Bronchial epithelial cell (primary cell): Measurements from ENCODE around the gene GRN. TPM values are rescaled to one million over a fixed set of nuclear protein-coding genes. Genes with fewer than 3 reads are reported as not detected.
"Not testable (repeated sequence)": the region's sequence is repeated elsewhere in the genome, so short reads cannot be mapped to it uniquely, and the experiment has no call there.

Source experiments
- DNase-seq: peaks from one replicate; pipeline ENCODE4 v3.0.0-alpha.2; 2010; ENCODE audit warnings: low read depth
- FAIRE-seq: peaks from 2 replicates; lab custom pipeline; 2011; peaks lifted over from hg19 to GRCh38; lab: Jason Lieb, UNC
- H3K27me3 ChIP-seq: 2 replicates; pipeline ENCODE4 v1.5.1; 2011; ENCODE audit warnings: low read length; ENCODE audit not compliant: control insufficient read depth, insufficient read depth
- H3K36me3 ChIP-seq: 2 replicates; pipeline ENCODE4 v1.5.1; 2011; ENCODE audit warnings: low read length; ENCODE audit not compliant: control insufficient read depth, insufficient read depth
- H3K4me3 ChIP-seq: 2 replicates; pipeline ENCODE4 v1.5.1; 2011; ENCODE audit warnings: mild to moderate bottlenecking, low read depth, low read length, control low read depth
- total RNA-seq: library from RNA; depleted of rRNA; stranded (reverse); fragments of >200 nt; gene quantifications from 2 replicates; pipeline ENCODE4 v1.2.1, GENCODE V29; 2014
- TF ChIP-seq, protein P1 (sequence below): IDR thresholded peaks from 2 replicates; pipeline ENCODE4 v1.5.1; 2011; ENCODE audit warnings: mild to moderate bottlenecking, moderate library complexity, low read length, control low read depth, inconsistent platforms; ENCODE audit not compliant: insufficient read depth, severe bottlenecking

The GRN gene
- total RNA-seq, 1 donor from 2014 or later = 200 TPM

DNA sequence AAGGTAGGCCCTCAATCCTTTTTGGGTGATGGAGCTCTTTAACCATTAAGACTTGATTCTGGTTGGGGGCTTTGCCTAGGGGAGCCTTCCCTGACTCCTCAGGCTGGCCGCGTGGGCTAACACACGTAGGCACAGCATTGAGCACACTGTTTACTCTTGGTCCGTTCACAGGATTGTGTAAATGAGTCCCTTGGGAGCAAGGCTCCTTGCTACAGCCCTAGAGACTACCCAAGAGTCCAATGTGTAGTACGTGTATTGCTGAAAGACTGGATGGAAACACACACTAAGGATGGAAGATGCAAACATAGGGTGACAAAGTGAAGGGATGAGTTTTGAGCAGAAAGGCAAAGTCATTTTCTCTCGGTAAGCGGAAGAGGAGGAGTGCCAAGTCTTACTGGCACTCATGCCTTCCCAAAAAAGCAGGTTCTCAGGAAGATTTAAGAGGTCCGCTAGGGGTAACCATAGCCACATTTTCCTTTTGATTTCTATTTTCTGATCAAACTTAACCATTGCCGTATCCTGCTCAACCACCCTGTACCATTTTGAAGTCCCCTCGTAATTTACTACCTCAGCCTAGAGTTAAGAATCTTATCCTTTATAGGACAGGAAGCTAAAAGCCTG is 45.3 kb downstream of the GRN start:
- no peak for FAIRE-seq
- no peaks in the 10 kb centered on the region for H3K27me3 ChIP-seq
- no peaks in the 10 kb centered on the region for H3K36me3 ChIP-seq
- DNase-seq = no peak
- TF ChIP-seq, protein P1, sequence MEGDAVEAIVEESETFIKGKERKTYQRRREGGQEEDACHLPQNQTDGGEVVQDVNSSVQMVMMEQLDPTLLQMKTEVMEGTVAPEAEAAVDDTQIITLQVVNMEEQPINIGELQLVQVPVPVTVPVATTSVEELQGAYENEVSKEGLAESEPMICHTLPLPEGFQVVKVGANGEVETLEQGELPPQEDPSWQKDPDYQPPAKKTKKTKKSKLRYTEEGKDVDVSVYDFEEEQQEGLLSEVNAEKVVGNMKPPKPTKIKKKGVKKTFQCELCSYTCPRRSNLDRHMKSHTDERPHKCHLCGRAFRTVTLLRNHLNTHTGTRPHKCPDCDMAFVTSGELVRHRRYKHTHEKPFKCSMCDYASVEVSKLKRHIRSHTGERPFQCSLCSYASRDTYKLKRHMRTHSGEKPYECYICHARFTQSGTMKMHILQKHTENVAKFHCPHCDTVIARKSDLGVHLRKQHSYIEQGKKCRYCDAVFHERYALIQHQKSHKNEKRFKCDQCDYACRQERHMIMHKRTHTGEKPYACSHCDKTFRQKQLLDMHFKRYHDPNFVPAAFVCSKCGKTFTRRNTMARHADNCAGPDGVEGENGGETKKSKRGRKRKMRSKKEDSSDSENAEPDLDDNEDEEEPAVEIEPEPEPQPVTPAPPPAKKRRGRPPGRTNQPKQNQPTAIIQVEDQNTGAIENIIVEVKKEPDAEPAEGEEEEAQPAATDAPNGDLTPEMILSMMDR = no peak
- H3K4me3 ChIP-seq = no peak overlapping the region

DNA sequence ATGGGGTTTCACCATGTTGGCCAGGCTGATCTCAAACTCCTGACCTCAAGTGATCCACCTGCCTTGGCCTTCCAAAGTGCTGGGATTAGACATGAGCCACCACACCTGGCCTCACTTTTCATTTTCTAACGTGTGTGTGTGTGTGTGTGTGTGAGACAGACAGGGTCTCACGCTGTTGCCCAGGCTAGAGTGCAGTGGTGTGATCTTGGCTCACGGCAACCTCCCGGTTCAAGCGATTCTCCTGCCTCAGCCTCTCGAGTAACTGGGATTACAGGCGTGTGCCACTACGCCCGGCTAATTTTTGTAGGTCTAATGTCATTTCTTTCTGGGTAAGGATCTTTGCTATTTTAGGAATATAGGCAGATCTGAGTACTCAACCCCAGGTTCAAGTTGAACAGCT is 49.0 kb downstream of the GRN start:
- not testable (repeated sequence) for H3K4me3 ChIP-seq, FAIRE-seq, H3K27me3 ChIP-seq, DNase-seq
- peaks cover 11% of the 10 kb centered on the region for H3K36me3 ChIP-seq

DNA sequence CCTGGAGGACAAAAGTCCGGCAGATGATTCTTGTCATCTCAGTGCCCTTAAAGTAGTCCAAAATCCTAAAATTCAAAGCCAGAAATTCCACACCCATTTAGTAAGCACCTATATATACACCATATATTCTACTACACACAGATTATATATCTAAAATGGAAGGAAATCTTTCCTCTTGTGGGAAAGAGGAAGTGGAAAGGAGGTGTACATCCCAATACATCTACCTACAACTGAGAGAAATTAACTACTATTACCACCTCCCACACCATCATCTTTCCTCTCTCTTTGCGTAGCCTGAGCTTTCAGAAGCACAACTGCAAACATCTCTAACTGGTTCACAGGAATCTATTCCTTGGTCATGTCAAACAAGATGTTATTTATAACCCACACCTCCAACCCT is 49.7 kb downstream of the GRN start:
- Histone ChIP-seq H3K27me3 (no peaks in the 10 kb centered on the region), H3K4me3 (no peak overlapping the region), H3K36me3 (peaks cover 18% of the 10 kb centered on the region)
- FAIRE-seq (no peak), DNase-seq (no peak)
- TF ChIP-seq, protein P1 = no peak

DNA sequence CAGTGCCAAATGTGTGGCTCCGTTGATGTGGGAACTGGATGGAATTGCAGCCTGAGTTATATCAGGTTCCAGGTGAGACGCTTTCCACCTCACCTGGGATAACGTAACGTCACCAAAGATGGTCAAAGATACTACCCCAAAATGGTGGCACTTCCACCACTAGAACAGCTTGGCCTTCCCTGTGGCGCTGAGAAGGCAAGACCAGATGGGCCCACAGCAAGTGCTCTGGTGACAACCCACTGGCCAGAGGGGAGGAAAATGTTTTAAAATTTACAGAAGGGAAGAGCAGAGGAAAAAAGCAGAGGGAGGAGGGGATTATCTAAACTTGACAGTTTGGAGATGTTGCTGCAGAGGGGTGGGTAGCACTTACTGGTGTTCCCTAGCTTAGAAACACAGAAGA is 51.8 kb downstream of the GRN start:
- TF ChIP-seq, protein P1 = no peak
- DNase-seq (no peak), FAIRE-seq (no peak)
- H3K4me3 ChIP-seq = no peak overlapping the region
- H3K27me3 ChIP-seq = no peaks in the 10 kb centered on the region
- peaks cover 27% of the 10 kb centered on the region for H3K36me3 ChIP-seq

DNA sequence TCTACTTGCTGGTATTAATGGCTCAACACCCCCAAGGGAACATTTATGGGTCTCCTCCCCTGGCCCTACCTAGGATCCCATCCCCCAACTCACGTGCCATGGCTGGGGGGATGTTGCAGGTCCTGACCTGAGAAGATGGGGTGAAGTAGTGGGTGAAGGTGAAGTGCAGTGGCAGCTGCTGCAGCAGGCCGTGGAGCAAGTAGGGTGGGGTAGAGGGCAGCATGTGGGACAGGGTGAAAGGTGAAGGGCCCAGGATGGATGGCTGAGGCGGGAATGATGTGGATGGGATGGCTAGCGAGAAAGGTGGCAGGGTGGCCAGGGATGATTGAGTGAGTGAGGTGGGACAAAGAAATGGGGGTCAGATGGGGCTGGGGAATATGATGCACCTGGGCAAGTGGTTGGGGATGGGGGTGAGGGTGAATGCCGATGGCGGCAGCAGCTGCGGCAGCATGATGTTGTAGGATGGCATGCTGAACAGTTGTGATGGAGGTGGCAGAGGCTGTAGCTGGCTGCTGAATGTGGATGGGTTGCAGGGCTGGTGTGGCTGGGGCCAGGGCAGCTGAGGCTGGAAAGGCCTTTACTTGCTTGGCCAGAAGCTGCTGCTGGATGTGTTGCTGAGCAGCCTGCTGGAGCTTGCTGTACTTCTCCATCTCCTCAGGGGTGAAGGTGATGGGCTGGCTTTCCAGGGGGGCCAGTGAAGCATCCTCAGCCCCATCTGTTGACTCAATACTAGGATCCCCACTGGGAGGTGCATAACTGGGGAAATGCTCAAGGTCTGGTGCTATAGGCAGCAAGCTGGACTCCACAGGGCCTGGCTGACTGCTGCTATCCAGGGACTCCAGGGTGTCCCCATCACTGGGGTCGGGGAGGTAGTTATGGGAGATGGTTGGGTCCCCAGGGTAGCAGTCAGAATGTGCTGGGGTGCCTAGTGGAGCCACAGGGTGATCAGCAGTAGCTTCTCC is 52.7 kb downstream of the GRN start:
- peaks cover 27% of the 10 kb centered on the region for H3K36me3 ChIP-seq
- TF ChIP-seq, protein P1 = no peak
- DNase-seq = no peak
- H3K27me3 ChIP-seq = no peaks in the 10 kb centered on the region
- H3K4me3 ChIP-seq = no peak overlapping the region
- no peak for FAIRE-seq
